ENCODE measurements around the gene RAD51B.

DNA sequence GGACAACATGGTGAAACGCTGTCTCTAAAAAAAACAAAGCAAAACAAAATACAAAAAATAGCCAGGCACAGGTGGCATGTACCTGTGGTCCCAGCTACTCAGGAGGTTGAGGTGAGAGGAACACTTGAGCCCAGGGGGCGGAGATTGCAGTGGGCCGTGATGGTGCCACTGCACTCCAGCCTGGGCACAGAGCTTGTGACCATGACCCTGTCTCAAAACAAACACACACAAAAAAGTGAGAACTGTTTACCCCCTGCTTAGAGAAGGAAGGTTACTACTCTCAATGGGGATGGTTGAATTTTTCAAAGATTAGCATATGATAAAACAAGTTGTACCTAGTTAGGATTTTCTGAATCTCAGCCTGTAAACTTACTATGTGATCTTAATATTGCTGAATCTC is 905.3 kb downstream of the RAD51B start:
- TF ChIP-seq EZH2 (IDR thresholded peaks at IDR 0.05; ENCODE audit: borderline replicate concordance, low read depth, low read length) (no peak), NBN (IDR thresholded peaks at IDR 0.05; ENCODE audit: low read depth) (no peak), ZNF12 (CRISPR knock-in tag; IDR thresholded peaks at IDR 0.05) (no peak), ZNF431 (CRISPR knock-in tag; IDR thresholded peaks at IDR 0.05) (no peak), GTF2F1 (IDR thresholded peaks at IDR 0.05; ENCODE audit: low read depth, low read length) (no peak), NFRKB (IDR thresholded peaks at IDR 0.05; ENCODE audit: low read depth) (no peak), PCBP1 (IDR thresholded peaks at IDR 0.05; ENCODE audit: low read depth, low read length, poor library complexity, severe bottlenecking) (no peak), TAL1 (IDR thresholded peaks at IDR 0.05) (no peak), ZNF354B (CRISPR knock-in tag; IDR thresholded peaks at IDR 0.05) (no peak), ZNF232 (CRISPR knock-in tag; IDR thresholded peaks at IDR 0.05) (no peak), ZZZ3 (IDR thresholded peaks at IDR 0.05) (no peak), ZNF23 (CRISPR knock-in tag; IDR thresholded peaks at IDR 0.05) (no peak)
- TF ChIP-seq, protein P1, sequence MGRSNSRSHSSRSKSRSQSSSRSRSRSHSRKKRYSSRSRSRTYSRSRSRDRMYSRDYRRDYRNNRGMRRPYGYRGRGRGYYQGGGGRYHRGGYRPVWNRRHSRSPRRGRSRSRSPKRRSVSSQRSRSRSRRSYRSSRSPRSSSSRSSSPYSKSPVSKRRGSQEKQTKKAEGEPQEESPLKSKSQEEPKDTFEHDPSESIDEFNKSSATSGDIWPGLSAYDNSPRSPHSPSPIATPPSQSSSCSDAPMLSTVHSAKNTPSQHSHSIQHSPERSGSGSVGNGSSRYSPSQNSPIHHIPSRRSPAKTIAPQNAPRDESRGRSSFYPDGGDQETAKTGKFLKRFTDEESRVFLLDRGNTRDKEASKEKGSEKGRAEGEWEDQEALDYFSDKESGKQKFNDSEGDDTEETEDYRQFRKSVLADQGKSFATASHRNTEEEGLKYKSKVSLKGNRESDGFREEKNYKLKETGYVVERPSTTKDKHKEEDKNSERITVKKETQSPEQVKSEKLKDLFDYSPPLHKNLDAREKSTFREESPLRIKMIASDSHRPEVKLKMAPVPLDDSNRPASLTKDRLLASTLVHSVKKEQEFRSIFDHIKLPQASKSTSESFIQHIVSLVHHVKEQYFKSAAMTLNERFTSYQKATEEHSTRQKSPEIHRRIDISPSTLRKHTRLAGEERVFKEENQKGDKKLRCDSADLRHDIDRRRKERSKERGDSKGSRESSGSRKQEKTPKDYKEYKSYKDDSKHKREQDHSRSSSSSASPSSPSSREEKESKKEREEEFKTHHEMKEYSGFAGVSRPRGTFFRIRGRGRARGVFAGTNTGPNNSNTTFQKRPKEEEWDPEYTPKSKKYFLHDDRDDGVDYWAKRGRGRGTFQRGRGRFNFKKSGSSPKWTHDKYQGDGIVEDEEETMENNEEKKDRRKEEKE (IDR thresholded peaks at IDR 0.05; ENCODE audit: borderline replicate concordance in 1 of 2, control insufficient read depth in 1 of 2, low read depth in 2 of 2, low read length in 1 of 2) = no peak
- TF ChIP-seq, protein P2, sequence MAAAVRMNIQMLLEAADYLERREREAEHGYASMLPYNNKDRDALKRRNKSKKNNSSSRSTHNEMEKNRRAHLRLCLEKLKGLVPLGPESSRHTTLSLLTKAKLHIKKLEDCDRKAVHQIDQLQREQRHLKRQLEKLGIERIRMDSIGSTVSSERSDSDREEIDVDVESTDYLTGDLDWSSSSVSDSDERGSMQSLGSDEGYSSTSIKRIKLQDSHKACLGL (CRISPR knock-in tag; IDR thresholded peaks at IDR 0.05; ENCODE audit: borderline replicate concordance, poor library complexity, severe bottlenecking) = no peak

All from K562 (cell line).